ENCODE data around the gene PNPLA5.
"Not testable (repeated sequence)": the region's sequence is repeated elsewhere in the genome, so short reads cannot be mapped to it uniquely, and the experiment has no call there.

Gene PNPLA5

DNA sequence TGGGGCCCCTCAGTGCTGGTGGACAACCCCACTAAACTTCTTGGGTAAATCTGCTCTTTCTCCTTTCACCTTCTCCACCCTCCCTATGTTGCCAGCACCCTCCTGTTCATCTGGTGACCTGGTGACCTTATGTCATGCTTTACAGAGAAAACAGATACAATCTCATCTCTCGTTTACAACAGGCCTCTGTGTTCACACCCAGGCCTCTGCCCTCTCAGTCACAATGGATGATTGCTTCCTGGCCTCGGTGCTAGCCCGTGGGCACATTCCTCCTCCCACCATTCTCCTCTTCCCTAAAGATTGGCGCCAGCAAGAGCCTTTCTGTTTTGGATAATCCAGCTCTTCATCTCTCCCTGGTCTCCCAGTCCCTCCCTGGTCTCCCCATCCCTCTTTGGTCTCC is 19.5 kb upstream of the PNPLA5 start:
- Mint-ChIP-seq H3K27ac (no peak overlapping the region), H3K4me1 (no peaks in the 10 kb centered on the region), H3K9me3 (no peaks in the 10 kb centered on the region), H3K4me3 (no peak overlapping the region), H3K27me3 (peaks cover 45% of the 10 kb centered on the region)
- DNase-seq (no peak), ATAC-seq (no peak)

DNA sequence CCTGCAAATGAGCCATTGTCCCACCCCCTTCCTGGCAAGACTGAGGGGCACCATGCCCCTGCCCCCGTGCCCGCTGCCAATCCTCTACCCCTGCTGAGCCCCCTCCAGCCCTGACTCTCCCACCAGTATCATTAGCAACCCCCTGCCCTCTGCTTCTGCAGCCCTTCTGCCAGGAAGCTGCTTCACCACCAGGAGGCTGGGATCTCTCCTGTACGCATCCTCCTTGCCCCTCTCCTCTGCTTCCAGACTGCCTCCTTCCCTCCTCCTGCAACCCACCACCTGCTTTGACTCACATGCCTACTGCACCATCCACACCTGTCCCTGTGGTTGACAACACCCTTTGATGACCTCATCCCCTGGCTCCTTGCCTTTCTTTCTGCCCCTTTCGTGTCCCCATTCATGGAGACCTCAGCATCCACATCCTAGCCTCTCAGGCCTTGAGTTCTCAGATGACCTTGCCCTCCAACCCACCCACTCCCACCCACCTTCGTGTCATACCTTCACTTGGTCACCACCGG is 18.4 kb upstream of the PNPLA5 start:
- H3K4me3 Mint-ChIP-seq, result no peak overlapping the region
- H3K27me3 Mint-ChIP-seq, result peaks cover 45% of the 10 kb centered on the region

DNA sequence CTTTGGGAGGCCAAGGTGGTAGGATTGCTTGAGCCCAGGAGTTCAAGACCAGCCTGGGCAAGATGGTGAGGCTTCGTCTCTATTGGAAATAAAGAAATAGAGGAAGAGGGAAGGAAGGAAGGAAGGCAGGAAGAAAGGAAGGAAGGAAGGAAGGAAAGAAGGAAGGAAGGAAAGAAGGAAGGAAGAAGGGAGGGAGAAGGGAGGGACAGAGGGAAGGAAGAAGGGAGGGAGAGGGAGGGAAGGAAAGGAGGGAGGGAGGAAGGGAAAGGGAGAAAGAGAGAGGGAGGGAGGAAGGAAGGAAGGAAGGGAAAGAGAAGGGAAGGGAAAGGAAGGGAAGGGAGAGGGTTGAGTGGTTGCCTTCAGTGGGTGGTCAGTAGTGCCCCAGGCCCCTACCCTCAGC is 17.9 kb upstream of the PNPLA5 start:
- Mint-ChIP-seq H3K9me3 (no peaks in the 10 kb centered on the region), H3K4me3 (no peak overlapping the region), H3K27me3 (peaks cover 45% of the 10 kb centered on the region), H3K4me1 (no peaks in the 10 kb centered on the region), H3K27ac (no peak overlapping the region)
- ATAC-seq (no peak), DNase-seq (no peak)

More for the DNA sequence above, 18.4 kb upstream of the PNPLA5 start:
- Mint-ChIP-seq H3K9me3 (no peaks in the 10 kb centered on the region), H3K4me1 (no peaks in the 10 kb centered on the region), H3K27ac (peak overlapping the region in 1 of 2 donors; percentile 10)
- no peak for DNase-seq
- no peak for ATAC-seq

DNA sequence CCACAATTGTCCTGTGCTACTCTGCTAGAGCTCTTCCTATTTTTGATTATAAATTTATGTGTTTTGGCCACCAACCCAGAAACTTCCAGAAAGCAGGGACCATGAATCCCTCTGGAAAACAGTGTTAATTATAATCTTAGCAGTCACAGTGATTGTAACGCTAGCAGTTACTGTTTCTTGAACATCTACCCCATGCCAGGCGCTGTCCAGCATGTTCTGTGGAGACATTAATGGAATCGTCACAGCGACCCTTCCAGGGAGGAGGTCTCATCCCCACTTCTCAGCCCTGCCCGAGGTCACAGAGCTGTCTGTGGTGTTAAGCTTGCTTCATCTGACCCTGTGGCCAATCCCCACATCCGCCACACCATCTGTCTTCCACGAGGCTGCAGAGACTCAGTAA is 13.9 kb upstream of the PNPLA5 start:
- Mint-ChIP-seq H3K9me3 (no peaks in the 10 kb centered on the region), H3K27me3 (peaks cover 32% of the 10 kb centered on the region), H3K4me3 (no peak overlapping the region), H3K4me1 (no peaks in the 10 kb centered on the region), H3K27ac (no peak overlapping the region)
- DNase-seq (no peak), ATAC-seq (no peak)

- not testable (repeated sequence) for H3K4me3 Mint-ChIP-seq, H3K9me3 Mint-ChIP-seq, H3K4me1 Mint-ChIP-seq, H3K27ac Mint-ChIP-seq, ATAC-seq
- peak; percentile 19 to 27 for DNase-seq
- peaks cover 19% of the 10 kb centered on the region for H3K27me3 Mint-ChIP-seq
These were observed 12.6 kb upstream of the PNPLA5 start for GRCh38 chr22:43904412-43904811.

- peaks cover 17% of the 10 kb centered on the region for H3K27me3 Mint-ChIP-seq
- H3K4me3 Mint-ChIP-seq, H3K27ac Mint-ChIP-seq, ATAC-seq, H3K9me3 Mint-ChIP-seq, H3K4me1 Mint-ChIP-seq, DNase-seq: not testable (repeated sequence)
These were observed 11.2 kb upstream of the PNPLA5 start for GRCh38 chr22:43903033-43903432.

DNA sequence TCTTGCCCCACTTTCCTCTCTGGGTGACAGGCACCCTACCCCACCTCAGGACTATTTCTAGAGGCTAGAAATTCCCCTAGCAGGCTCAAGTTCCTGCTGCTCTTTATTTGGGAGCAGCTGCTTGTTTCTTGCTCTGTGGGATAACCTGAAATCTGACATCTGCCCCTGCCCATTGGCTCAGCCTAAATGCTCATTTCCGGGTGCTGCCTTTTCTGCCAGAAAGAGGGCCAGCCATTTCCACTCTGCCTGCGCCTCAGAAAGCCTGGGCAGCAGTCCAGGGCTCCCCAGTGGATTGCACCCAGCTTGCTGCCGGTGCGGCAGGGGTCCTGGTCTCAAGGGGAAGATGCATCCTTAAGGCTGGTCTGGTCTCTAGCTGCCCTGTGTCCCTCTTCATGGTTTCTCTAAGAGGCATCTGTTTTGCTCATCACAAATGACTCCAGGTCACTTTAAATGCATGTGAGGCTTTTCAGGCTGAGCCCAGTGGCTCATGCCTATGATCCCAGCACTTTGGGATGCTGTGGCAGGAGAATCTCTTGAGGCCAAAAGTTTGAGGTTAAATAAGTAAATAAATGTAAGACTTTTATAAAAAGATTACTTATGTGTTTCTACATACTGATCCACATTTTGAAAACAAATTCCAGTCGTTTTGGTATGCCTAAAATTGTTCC is 10.3 kb upstream of the PNPLA5 start:
- H3K9me3 Mint-ChIP-seq, result no peaks in the 10 kb centered on the region
- no peak for DNase-seq
- no peak for ATAC-seq
- peaks cover 17% of the 10 kb centered on the region for H3K27me3 Mint-ChIP-seq
- H3K27ac Mint-ChIP-seq, result no peak overlapping the region
- no peak overlapping the region for H3K4me3 Mint-ChIP-seq
- no peaks in the 10 kb centered on the region for H3K4me1 Mint-ChIP-seq

DNA sequence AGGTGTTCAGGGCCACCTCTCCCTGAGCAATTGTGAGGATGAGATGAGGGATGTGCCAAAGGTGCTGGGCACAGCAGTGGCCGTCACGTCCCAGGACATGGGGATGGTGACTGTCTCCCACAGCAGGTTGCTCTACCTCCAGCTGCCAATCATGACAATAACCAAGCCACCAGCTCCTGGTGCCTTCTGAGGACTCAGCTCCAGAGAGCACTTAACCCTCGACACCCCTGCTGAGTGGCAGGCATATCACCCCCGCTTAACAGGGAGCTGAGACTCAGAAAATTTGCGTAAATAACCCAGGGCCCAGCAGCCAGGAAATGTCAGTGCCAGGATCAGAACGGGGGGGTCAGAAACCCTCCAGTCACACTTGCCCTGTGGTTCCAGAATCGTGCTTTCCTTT is 8.4 kb upstream of the PNPLA5 start:
- Mint-ChIP-seq H3K9me3 (no peaks in the 10 kb centered on the region), H3K4me1 (no peaks in the 10 kb centered on the region), H3K27ac (no peak overlapping the region), H3K4me3 (no peak overlapping the region), H3K27me3 (peaks cover 24% of the 10 kb centered on the region)
- DNase-seq, result no peak
- ATAC-seq, result no peak

- H3K4me3 Mint-ChIP-seq, result no peak overlapping the region
- H3K4me1 Mint-ChIP-seq, result no peaks in the 10 kb centered on the region
- no peaks in the 10 kb centered on the region for H3K9me3 Mint-ChIP-seq
- H3K27me3 Mint-ChIP-seq, result peaks cover 23% of the 10 kb centered on the region
- no peak for ATAC-seq
- no peak overlapping the region for H3K27ac Mint-ChIP-seq
- DNase-seq, result no peak
These were observed 6.0 kb upstream of the PNPLA5 start for GRCh38 chr22:43897751-43898261.

DNA sequence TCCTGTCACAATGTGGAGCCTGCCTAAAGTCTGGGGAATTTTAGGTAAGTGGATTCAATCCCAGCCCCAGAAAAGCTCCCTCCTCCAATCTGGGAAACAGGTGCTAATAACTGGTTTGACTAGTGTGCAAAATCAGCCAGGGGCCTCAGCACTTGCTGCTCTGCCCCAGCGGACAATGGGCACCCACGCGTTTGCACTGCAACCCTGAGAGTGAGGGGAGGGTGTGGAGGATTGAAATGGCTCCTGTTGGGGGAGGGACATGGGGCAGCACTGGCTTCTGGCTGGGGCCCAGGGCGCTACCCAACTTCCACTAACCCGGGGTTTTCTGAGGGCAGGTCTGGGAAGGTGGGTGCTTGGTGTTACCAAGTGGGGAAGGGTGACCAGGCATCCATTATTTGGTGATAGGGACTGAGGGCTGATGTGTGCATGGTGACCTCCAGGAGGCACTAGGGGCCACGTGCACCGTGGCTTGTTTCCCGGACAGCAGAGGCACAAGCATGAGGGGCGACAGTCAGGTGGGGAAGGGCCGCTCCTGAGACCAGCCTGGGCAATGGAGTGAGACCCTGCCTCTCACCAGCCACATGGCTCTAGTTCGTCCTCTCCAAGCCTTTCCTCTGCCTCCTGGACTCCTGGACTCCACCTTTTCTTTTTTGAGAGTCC is 4.3 kb upstream of the PNPLA5 start:
- peaks cover 37% of the 10 kb centered on the region for H3K27me3 Mint-ChIP-seq
- DNase-seq (no peak), ATAC-seq (no peak)
- H3K9me3 Mint-ChIP-seq, result no peaks in the 10 kb centered on the region
- H3K4me3 Mint-ChIP-seq, result no peak overlapping the region
- H3K27ac Mint-ChIP-seq, result no peak overlapping the region
- peaks cover 10% of the 10 kb centered on the region for H3K4me1 Mint-ChIP-seq

- no peak for ATAC-seq
- Mint-ChIP-seq H3K27me3 (peaks cover 54% of the 10 kb centered on the region), H3K27ac (no peak overlapping the region), H3K4me1 (peaks cover 10% of the 10 kb centered on the region), H3K4me3 (no peak overlapping the region), H3K9me3 (no peaks in the 10 kb centered on the region)
- DNase-seq, result no peak
These were observed 2.3 kb upstream of the PNPLA5 start for GRCh38 chr22:43894122-43894521.

- Mint-ChIP-seq H3K27me3 (peaks cover 62% of the 10 kb centered on the region), H3K4me3 (no peak overlapping the region), H3K4me1 (peaks cover 10% of the 10 kb centered on the region), H3K9me3 (no peaks in the 10 kb centered on the region), H3K27ac (no peak overlapping the region)
- no peak for ATAC-seq
- no peak for DNase-seq
These were observed 1.5 kb upstream of the PNPLA5 start for GRCh38 chr22:43893266-43893665.

GRCh38 chr22:43892183-43892894 is 526 bp upstream of the PNPLA5 start:
- H3K27ac Mint-ChIP-seq, result no peak overlapping the region
- peak overlapping the region in 1 of 2 donors; percentile 33 for H3K4me3 Mint-ChIP-seq

GRCh38 chr22:43890901-43891331 is 897 bp downstream of the PNPLA5 start:
- Mint-ChIP-seq H3K27me3 (peaks cover 81% of the 10 kb centered on the region), H3K9me3 (no peaks in the 10 kb centered on the region), H3K4me3 (peak overlapping the region in 1 of 2 donors; percentile 65), H3K27ac (no peak overlapping the region), H3K4me1 (peaks cover 10% of the 10 kb centered on the region)
- DNase-seq, result no peak
- ATAC-seq, result no peak

More at GRCh38 chr22:43892183-43892894, 526 bp upstream of the PNPLA5 start:
- no peaks in the 10 kb centered on the region for H3K9me3 Mint-ChIP-seq
- peaks cover 71% of the 10 kb centered on the region for H3K27me3 Mint-ChIP-seq
- no peak for ATAC-seq
- peaks cover 10% of the 10 kb centered on the region for H3K4me1 Mint-ChIP-seq
- no peak for DNase-seq

GRCh38 chr22:43889860-43890253 is 2.0 kb downstream of the PNPLA5 start:
- ATAC-seq (no peak), DNase-seq (no peak)
- Mint-ChIP-seq H3K27me3 (peaks cover 90% of the 10 kb centered on the region), H3K4me1 (peaks cover 10% of the 10 kb centered on the region), H3K27ac (no peak overlapping the region), H3K4me3 (no peak overlapping the region), H3K9me3 (no peaks in the 10 kb centered on the region)

All from stimulated activated naive CD8-positive, alpha-beta T cell treated with anti-CD3 and anti-CD28 coated beads, Interleukin-15, amount 100 ng/mL, for 72 hours (primary cell).